ENCODE results near the gene PRDM16. TPM values are rescaled to one million over a fixed set of nuclear protein-coding genes. Genes with fewer than 3 reads are reported as not detected.

Gene PRDM16
- total RNA-seq, 4 donors from 2014 or later: 0.26 to 7.7 (median 0.35) TPM; not detected in 1

DNA sequence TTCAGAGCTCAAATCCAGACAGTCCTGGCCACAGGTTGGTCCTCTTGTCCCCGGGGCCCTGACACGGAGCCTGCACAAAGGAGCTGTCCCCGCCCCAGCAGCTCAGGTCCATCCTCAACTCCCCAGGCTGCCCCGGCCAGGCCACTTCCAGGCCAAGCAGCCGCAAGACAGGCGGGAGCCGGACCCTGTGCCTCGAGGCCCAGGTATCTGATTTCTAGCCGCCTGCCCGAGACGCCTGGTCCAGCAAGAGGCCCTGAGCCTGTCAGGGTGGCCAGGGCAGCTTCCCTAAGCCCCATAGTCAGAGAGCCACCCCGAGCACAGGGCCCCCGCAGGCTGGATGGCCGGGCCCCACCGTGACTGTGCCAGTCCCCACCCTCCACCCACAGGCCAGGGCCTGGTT, 165.3 kb downstream of the PRDM16 start:
- H3K9me3 ChIP-seq: no peaks in the 10 kb centered on the region
- intact Hi-C loops (cut with DNase I; ENCODE audit: low total_unique reads): no loop called here

DNA sequence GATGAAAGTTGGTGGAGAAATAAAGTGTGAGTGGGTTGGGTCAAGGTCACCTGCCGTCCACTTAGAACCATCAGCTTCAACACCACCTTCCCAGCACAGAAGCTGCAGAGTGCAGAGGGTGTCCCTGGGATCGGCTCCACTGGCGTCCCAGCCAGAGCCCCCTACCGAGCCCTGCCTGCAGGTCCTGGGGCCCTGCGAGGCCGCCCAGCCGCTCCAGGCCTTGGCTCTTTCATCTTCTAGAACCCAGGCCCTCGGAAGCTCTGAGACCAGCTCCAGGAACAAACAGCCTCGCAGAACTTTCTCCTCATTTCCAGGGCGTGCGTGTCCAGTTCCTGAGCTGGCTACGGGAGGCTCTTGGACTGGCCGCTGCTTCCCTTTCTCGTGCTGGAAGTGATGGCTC, 166.0 kb downstream of the PRDM16 start:
- intact Hi-C loops (cut with DNase I; ENCODE audit: low total_unique reads): no loop called here
- Histone ChIP-seq H3K9me3 (no peaks in the 10 kb centered on the region), H3K27me3 (no peaks in the 10 kb centered on the region), H3K4me3 (no peak overlapping the region), H3K4me1 (no peaks in the 10 kb centered on the region), H3K36me3 (no peaks in the 10 kb centered on the region), H3K27ac (no peak overlapping the region)
- TF ChIP-seq, protein P1, sequence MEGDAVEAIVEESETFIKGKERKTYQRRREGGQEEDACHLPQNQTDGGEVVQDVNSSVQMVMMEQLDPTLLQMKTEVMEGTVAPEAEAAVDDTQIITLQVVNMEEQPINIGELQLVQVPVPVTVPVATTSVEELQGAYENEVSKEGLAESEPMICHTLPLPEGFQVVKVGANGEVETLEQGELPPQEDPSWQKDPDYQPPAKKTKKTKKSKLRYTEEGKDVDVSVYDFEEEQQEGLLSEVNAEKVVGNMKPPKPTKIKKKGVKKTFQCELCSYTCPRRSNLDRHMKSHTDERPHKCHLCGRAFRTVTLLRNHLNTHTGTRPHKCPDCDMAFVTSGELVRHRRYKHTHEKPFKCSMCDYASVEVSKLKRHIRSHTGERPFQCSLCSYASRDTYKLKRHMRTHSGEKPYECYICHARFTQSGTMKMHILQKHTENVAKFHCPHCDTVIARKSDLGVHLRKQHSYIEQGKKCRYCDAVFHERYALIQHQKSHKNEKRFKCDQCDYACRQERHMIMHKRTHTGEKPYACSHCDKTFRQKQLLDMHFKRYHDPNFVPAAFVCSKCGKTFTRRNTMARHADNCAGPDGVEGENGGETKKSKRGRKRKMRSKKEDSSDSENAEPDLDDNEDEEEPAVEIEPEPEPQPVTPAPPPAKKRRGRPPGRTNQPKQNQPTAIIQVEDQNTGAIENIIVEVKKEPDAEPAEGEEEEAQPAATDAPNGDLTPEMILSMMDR (IDR thresholded peaks at IDR 0.05): no peak
- no peak for TF ChIP-seq POLR2A (IDR thresholded peaks at IDR 0.05)
- DNase-seq: no peak

More for the DNA sequence above, 165.3 kb downstream of the PRDM16 start:
- Histone ChIP-seq H3K36me3 (no peaks in the 10 kb centered on the region), H3K27ac (no peak overlapping the region), H3K27me3 (no peaks in the 10 kb centered on the region), H3K4me1 (no peaks in the 10 kb centered on the region), H3K4me3 (no peak overlapping the region)
- no peak for TF ChIP-seq POLR2A (IDR thresholded peaks at IDR 0.05)
- TF ChIP-seq, protein P1 (IDR thresholded peaks at IDR 0.05): no peak
- no peak for DNase-seq

DNA sequence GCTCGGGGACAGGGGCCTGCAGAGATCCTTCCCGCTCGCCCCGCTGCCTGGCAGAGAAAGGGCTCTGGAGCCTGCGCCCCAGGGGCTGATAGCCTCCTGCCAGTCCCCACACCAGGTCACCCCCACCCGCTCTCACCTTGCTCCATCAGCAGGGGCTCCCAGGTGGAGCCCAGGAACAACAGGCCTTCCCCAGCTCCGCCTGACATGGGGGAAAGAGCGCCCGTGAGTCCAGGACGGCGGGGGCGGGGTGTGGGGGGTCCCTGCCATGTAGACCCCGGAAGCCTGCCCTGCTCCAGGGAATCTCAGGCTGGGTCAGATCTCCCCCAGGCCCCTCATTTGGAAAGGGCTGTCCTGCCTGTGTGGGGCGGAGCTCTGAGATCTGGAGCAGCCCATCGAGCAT, 166.5 kb downstream of the PRDM16 start:
- Histone ChIP-seq H3K36me3 (no peaks in the 10 kb centered on the region), H3K27ac (no peak overlapping the region), H3K27me3 (no peaks in the 10 kb centered on the region), H3K4me3 (no peak overlapping the region), H3K9me3 (no peaks in the 10 kb centered on the region), H3K4me1 (no peaks in the 10 kb centered on the region)
- no peak for DNase-seq
- TF ChIP-seq, protein P1 (IDR thresholded peaks at IDR 0.05): no peak
- no peak for TF ChIP-seq POLR2A (IDR thresholded peaks at IDR 0.05)
- intact Hi-C loops (cut with DNase I; ENCODE audit: low total_unique reads): no loop called here

DNA sequence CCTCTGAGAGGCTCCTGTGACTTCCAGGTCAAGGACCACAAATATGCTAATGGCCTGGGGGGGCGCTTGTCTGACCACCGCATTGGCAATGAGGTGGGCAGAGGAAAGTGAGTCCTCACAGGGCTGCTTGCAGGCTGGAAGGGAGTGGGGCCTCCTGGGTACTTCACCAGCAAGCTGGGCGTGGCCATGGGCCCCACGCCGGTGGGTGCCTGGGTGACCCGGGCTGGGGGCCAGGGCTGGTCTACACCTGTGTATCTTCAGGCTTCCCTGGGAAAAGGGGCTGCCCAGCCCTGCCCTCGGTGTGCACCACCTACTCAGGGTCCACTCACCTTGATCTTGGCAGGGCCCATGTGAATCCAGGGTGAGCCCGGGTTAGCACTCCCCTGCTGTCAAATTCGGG, 167.4 kb downstream of the PRDM16 start:
- Histone ChIP-seq H3K27me3 (no peaks in the 10 kb centered on the region), H3K4me1 (no peaks in the 10 kb centered on the region)
- TF ChIP-seq, protein P1 (IDR thresholded peaks at IDR 0.05): no peak
- no peak for TF ChIP-seq POLR2A (IDR thresholded peaks at IDR 0.05)

DNA sequence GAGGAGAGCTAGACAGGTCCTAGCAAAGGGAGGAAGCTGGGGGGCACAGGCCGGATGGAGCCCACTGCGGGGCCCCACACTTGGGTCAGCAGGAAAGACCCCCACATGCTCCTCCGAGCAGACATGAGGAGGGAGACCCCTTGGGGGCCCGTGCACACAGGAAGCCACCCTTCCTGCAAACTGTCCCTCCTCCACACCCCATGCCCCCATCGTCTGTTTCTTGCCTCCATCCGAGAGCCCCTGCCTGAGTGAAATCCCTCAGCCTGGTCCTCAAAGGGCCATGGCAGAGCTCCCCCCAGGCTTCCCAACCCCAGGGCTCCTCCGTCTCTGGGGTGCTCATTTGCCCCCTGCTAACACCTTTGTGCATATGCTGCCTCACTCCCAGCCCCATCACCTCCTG, 168.0 kb downstream of the PRDM16 start:
- TF ChIP-seq POLR2A (IDR thresholded peaks at IDR 0.05): no peak
- TF ChIP-seq, protein P1 (IDR thresholded peaks at IDR 0.05): no peak
- intact Hi-C loops (cut with DNase I; ENCODE audit: low total_unique reads): no loop called here

More for the DNA sequence above, 167.4 kb downstream of the PRDM16 start:
- no peaks in the 10 kb centered on the region for H3K9me3 ChIP-seq
- no peaks in the 10 kb centered on the region for H3K36me3 ChIP-seq
- H3K27ac ChIP-seq: no peak overlapping the region
- H3K4me3 ChIP-seq: no peak overlapping the region
- DNase-seq: no peak
- intact Hi-C loops (cut with DNase I; ENCODE audit: low total_unique reads): no loop called here

More for the DNA sequence above, 168.0 kb downstream of the PRDM16 start:
- Histone ChIP-seq H3K4me3 (no peak overlapping the region), H3K36me3 (no peaks in the 10 kb centered on the region), H3K4me1 (no peaks in the 10 kb centered on the region), H3K27me3 (no peaks in the 10 kb centered on the region), H3K9me3 (no peaks in the 10 kb centered on the region), H3K27ac (no peak overlapping the region)
- no peak for DNase-seq

Data from uterus (tissue), 4 donors.